Tibial nerve (tissue), 4 donors: Measurements from ENCODE around the gene UMAD1. TPM values are rescaled to one million over a fixed set of nuclear protein-coding genes. Genes with fewer than 3 reads are reported as not detected.

Source experiments
- DNase-seq, 2 donors: peaks; one replicate each; pipeline ENCODE4 v3.0.0-alpha.2; 2019; ENCODE audit warnings: low spot score in 2 of 2
- H3K27ac ChIP-seq, 4 donors: fragments of 200-600 bp; sonication (generic) in 3 of 4; one replicate each; pipeline ENCODE4 v1.5.1; 2017 to 2019; ENCODE audit warnings: mild to moderate bottlenecking in 1 of 4
- H3K27me3 ChIP-seq, 2 donors: fragments of 200-600 bp; sonication (generic) in 1 of 2; one replicate each; pipeline versions ENCODE4 v1.5.1 to v1.6.0; 2017 to 2019
- H3K36me3 ChIP-seq, 3 donors: fragments of 200-600 bp; sonication (generic); one replicate each; pipeline ENCODE4 v1.5.1; 2018 to 2019
- H3K4me1 ChIP-seq, 4 donors: fragments of 200-600 bp; sonication (generic) in 3 of 4; one replicate each; pipeline ENCODE4 v1.5.1; 2017 to 2019
- H3K4me3 ChIP-seq, 4 donors: fragments of 200-600 bp; sonication (generic) in 3 of 4; one replicate each; pipeline ENCODE4 v1.5.1; 2017 to 2019; ENCODE audit warnings: mild to moderate bottlenecking in 1 of 4, moderate library complexity in 1 of 4
- H3K9me3 ChIP-seq, 4 donors: fragments of 200-600 bp; sonication (generic) in 3 of 4; one replicate each; pipeline ENCODE4 v1.5.1; 2017 to 2019
- CTCF ChIP-seq, 5 experiments: fragments of 200-600 bp in 3 of 5; fragments of 450-650 bp in 2 of 5; sonication (generic) in 3 of 5; IDR thresholded peaks; one replicate each; pipeline ENCODE4 v1.5.1; 2016 to 2019; ENCODE audit warnings: antibody characterized with exemption in 5 of 5, mild to moderate bottlenecking in 3 of 5, moderate library complexity in 2 of 5
- EP300 ChIP-seq, 2 donors: sonication (generic); formaldehyde crosslinking; IDR thresholded peaks; one replicate each; pipeline ENCODE4 v1.6.1; 2017; ENCODE audit warnings: antibody characterized with exemption in 2 of 2, mild to moderate bottlenecking in 1 of 2
- POLR2A ChIP-seq, 2 donors: fragments of 450-650 bp; IDR thresholded peaks; one replicate each; pipeline ENCODE4 v1.6.1; 2017; ENCODE audit warnings: antibody characterized with exemption in 2 of 2, mild to moderate bottlenecking in 2 of 2, moderate library complexity in 2 of 2
- WGBS, 2 donors: methylation state at CpG; one replicate each; pipeline ENCODE4 v1.1.5; 2018; 5-methylcytosine and 5-hydroxymethylcytosine counted together
- total RNA-seq, 4 donors: library from RNA; depleted of rRNA; stranded (reverse); fragments of >200 nt; gene quantifications; one replicate each; pipeline ENCODE4 v1.1.0, GENCODE V29; 2016

UMAD1 gene
- total RNA-seq, 4 donors from 2014 or later, result 6.0 to 14.9 (median 10.2) TPM

- no peaks in the 10 kb centered on the region for H3K4me1 ChIP-seq
- H3K27me3 ChIP-seq, result no peaks in the 10 kb centered on the region
- H3K27ac ChIP-seq, result no peak overlapping the region
- no peak overlapping the region for H3K4me3 ChIP-seq
- H3K36me3 ChIP-seq, result peaks cover 0 to 5% (median 0%) of the 10 kb centered on the region in 3 donors
- DNase-seq, result no peak
- WGBS, 2 donors, result 81 to 90% methylated on average over 3 of the region's 3 CpGs
- H3K9me3 ChIP-seq, result no peaks in the 10 kb centered on the region
- no peak for TF ChIP-seq CTCF (IDR thresholded peaks at IDR 0.05)
- no peak for TF ChIP-seq POLR2A (IDR thresholded peaks at IDR 0.05)
- no peak for TF ChIP-seq EP300 (IDR thresholded peaks at IDR 0.05)
Measured at GRCh38 chr7:7670490-7670889, 29.9 kb downstream of the UMAD1 start.

- H3K27ac ChIP-seq, result no peak overlapping the region
- WGBS, 2 donors, result 51 to 74% methylated on average over 3 of the region's 3 CpGs
- no peaks in the 10 kb centered on the region for H3K27me3 ChIP-seq
- DNase-seq, result no peak
- H3K4me3 ChIP-seq, result no peak overlapping the region
- no peaks in the 10 kb centered on the region for H3K4me1 ChIP-seq
- peaks cover 0 to 10% (median 4%) of the 10 kb centered on the region in 3 donors for H3K36me3 ChIP-seq
- TF ChIP-seq CTCF (IDR thresholded peaks at IDR 0.05) (no peak), EP300 (IDR thresholded peaks at IDR 0.05) (no peak), POLR2A (IDR thresholded peaks at IDR 0.05) (no peak)
- no peaks in the 10 kb centered on the region for H3K9me3 ChIP-seq
Measured at GRCh38 chr7:7671361-7671760, 30.8 kb downstream of the UMAD1 start.

- Histone ChIP-seq H3K36me3 (peaks cover 0 to 10% (median 4%) of the 10 kb centered on the region in 3 donors), H3K4me3 (no peak overlapping the region), H3K4me1 (no peaks in the 10 kb centered on the region), H3K27ac (no peak overlapping the region), H3K9me3 (no peaks in the 10 kb centered on the region), H3K27me3 (no peaks in the 10 kb centered on the region)
- no peak for DNase-seq
- TF ChIP-seq CTCF (IDR thresholded peaks at IDR 0.05), result no peak
- TF ChIP-seq EP300 (IDR thresholded peaks at IDR 0.05), result no peak
- TF ChIP-seq POLR2A (IDR thresholded peaks at IDR 0.05), result no peak
- 81% methylated on average over 6 of the region's 6 CpGs for WGBS, 2 donors
Measured at GRCh38 chr7:7672545-7673239, 32.1 kb downstream of the UMAD1 start.

- H3K36me3 ChIP-seq, result peaks cover 0 to 10% (median 4%) of the 10 kb centered on the region in 3 donors
Measured at GRCh38 chr7:7673240-7673550, 32.6 kb downstream of the UMAD1 start.

More at GRCh38 chr7:7673240-7673550, 32.6 kb downstream of the UMAD1 start:
- Histone ChIP-seq H3K9me3 (no peaks in the 10 kb centered on the region), H3K4me3 (no peak overlapping the region), H3K27me3 (no peaks in the 10 kb centered on the region), H3K4me1 (no peaks in the 10 kb centered on the region), H3K27ac (no peak overlapping the region)
- TF ChIP-seq EP300 (IDR thresholded peaks at IDR 0.05) (no peak), POLR2A (IDR thresholded peaks at IDR 0.05) (no peak), CTCF (IDR thresholded peaks at IDR 0.05) (no peak)
- WGBS, 2 donors, result 68 to 82% methylated on average over 2 of the region's 2 CpGs
- no peak for DNase-seq
